HEK293T (cell line): ENCODE measurements around the gene FBRSL1.
"Not testable (repeated sequence)": the region's sequence is repeated elsewhere in the genome, so short reads cannot be mapped to it uniquely, and the experiment has no call there.

Source experiments
- CTCF ChIA-PET: fragments of 350-600 bp; formaldehyde crosslinking; extraction: SDS; loops from one replicate; lab custom pipeline; 2021; ENCODE audit warnings: antibody characterized with exemption, inconsistent platforms; lab: Yijun Ruan, JAX
- POLR2A ChIA-PET: fragments of 350-600 bp; formaldehyde crosslinking; extraction: SDS; loops from one replicate; lab custom pipeline; 2020; ENCODE audit warnings: antibody characterized with exemption, inconsistent platforms; lab: Yijun Ruan, JAX
- DNase-seq: peaks from one replicate; pipeline ENCODE4 v3.0.0; 2012; ENCODE audit warnings: mixed read lengths; ENCODE audit errors: extremely low spot score
- ARNT ChIP-seq: fragments of 450-650 bp; IDR thresholded peaks from 2 replicates; pipeline ENCODE4 v1.6.1; 2017; ENCODE audit warnings: mild to moderate bottlenecking
- BHLHE40 ChIP-seq: fragments of 450-650 bp; IDR thresholded peaks from 2 replicates; pipeline ENCODE4 v1.6.1; 2016; ENCODE audit warnings: mild to moderate bottlenecking, moderate library complexity, borderline replicate concordance
- CTBP1 ChIP-seq: fragments of 450-650 bp; IDR thresholded peaks from 2 replicates; pipeline ENCODE4 v1.6.1; 2016; ENCODE audit warnings: borderline replicate concordance
- ELF4 ChIP-seq: fragments of 450-650 bp; IDR thresholded peaks from 2 replicates; pipeline ENCODE4 v1.6.1; 2017; ENCODE audit warnings: antibody characterized with exemption
- FOXA1 ChIP-seq: fragments of 450-650 bp; IDR thresholded peaks from 2 replicates; pipeline ENCODE4 v1.6.1; 2016; ENCODE audit warnings: mild to moderate bottlenecking
- FOXK2 ChIP-seq: fragments of 450-650 bp; IDR thresholded peaks from 2 replicates; pipeline ENCODE4 v1.6.1; 2016; ENCODE audit warnings: mild to moderate bottlenecking
- FOXM1 ChIP-seq: fragments of 450-650 bp; IDR thresholded peaks from 2 replicates; pipeline ENCODE4 v1.6.1; 2017; ENCODE audit warnings: mild to moderate bottlenecking, borderline replicate concordance
- HDGF ChIP-seq: fragments of 450-650 bp; IDR thresholded peaks from 2 replicates; pipeline ENCODE4 v1.6.1; 2017; ENCODE audit warnings: antibody characterized with exemption, borderline replicate concordance
- L3MBTL2 ChIP-seq: fragments of 450-650 bp; conservative IDR thresholded peaks from 2 replicates; pipeline ENCODE4 v1.6.1; 2016; ENCODE audit warnings: mild to moderate bottlenecking
- LEF1 ChIP-seq: fragments of 450-650 bp; IDR thresholded peaks from 2 replicates; pipeline ENCODE4 v1.6.1; 2017; ENCODE audit warnings: mild to moderate bottlenecking, borderline replicate concordance
- NFRKB ChIP-seq: fragments of 450-650 bp; IDR thresholded peaks from 2 replicates; pipeline ENCODE4 v1.6.1; 2016; ENCODE audit warnings: mild to moderate bottlenecking, moderate library complexity
- PKNOX1 ChIP-seq: fragments of 450-650 bp; IDR thresholded peaks from 2 replicates; pipeline ENCODE4 v1.6.1; 2016
- SP1 ChIP-seq: fragments of 450-650 bp; IDR thresholded peaks from 2 replicates; pipeline ENCODE4 v1.6.1; 2017
- SUZ12 ChIP-seq: fragments of 450-650 bp; IDR thresholded peaks from 2 replicates; pipeline ENCODE4 v1.6.1; 2016; ENCODE audit warnings: mild to moderate bottlenecking
- TARDBP ChIP-seq: fragments of 450-650 bp; IDR thresholded peaks from 2 replicates; pipeline ENCODE4 v1.6.1; 2016
- ZNF384 ChIP-seq: fragments of 450-650 bp; IDR thresholded peaks from 2 replicates; pipeline ENCODE4 v1.6.1; 2016

Gene FBRSL1

GRCh38 chr12:132458846-132459641, 30.9 kb upstream of the FBRSL1 start:
- TF ChIP-seq TARDBP (no peak), ELF4 (no peak)
- POLR2A ChIA-PET, result no interaction called here
- no peak for DNase-seq
- CTCF ChIA-PET, result no interaction called here

- POLR2A ChIA-PET, result no interaction called here
- DNase-seq, result peak; percentile 35
- TF ChIP-seq PKNOX1 (no peak), LEF1 (no peak), SP1 (no peak), FOXA1 (no peak), FOXM1 (no peak), ARNT (no peak), SUZ12 (no peak)
These were observed 29.4 kb upstream of the FBRSL1 start for GRCh38 chr12:132460571-132460970.

GRCh38 chr12:132461526-132461925, 28.4 kb upstream of the FBRSL1 start:
- POLR2A ChIA-PET, result no interaction called here
- CTCF ChIA-PET, result no interaction called here
- no peak for DNase-seq
- no peak for TF ChIP-seq ZNF384
- no peak for TF ChIP-seq SP1
- TF ChIP-seq HDGF, result no peak

More at GRCh38 chr12:132460571-132460970, 29.4 kb upstream of the FBRSL1 start:
- CTCF ChIA-PET, result interaction anchor here (0.8 to 1.0 kb wide), 2 partner anchors 19 to 44 kb away, joined by 3 read pairs; no protein-coding TSS in a partner anchor

- no peak for DNase-seq
- ChIA-PET CTCF (no interaction called here), POLR2A (no interaction called here)
- TF ChIP-seq FOXM1 (no peak), SUZ12 (no peak)
These were observed 27.2 kb upstream of the FBRSL1 start for GRCh38 chr12:132462788-132463187.

GRCh38 chr12:132463284-132463924, 26.5 kb upstream of the FBRSL1 start:
- POLR2A ChIA-PET, DNase-seq, CTCF ChIA-PET: not testable (repeated sequence)

GRCh38 chr12:132464304-132464703, 25.6 kb upstream of the FBRSL1 start:
- DNase-seq, CTCF ChIA-PET, POLR2A ChIA-PET: not testable (repeated sequence)

- ChIA-PET CTCF (no interaction called here), POLR2A (no interaction called here)
- TF ChIP-seq NFRKB (no peak), LEF1 (no peak), ARNT (no peak), FOXA1 (no peak), L3MBTL2 (no peak), TARDBP (no peak), FOXM1 (no peak), ZNF384 (no peak), ELF4 (no peak), SUZ12 (no peak), SP1 (no peak), BHLHE40 (no peak), CTBP1 (no peak), PKNOX1 (no peak)
- no peak for DNase-seq
These were observed 25.1 kb upstream of the FBRSL1 start for GRCh38 chr12:132464820-132465219.

- TF ChIP-seq FOXM1 (no peak), L3MBTL2 (no peak), HDGF (no peak), FOXK2 (no peak), SUZ12 (no peak), SP1 (no peak), BHLHE40 (no peak), FOXA1 (no peak), NFRKB (no peak), PKNOX1 (no peak), ZNF384 (no peak), ELF4 (no peak), ARNT (no peak), CTBP1 (no peak), LEF1 (no peak), TARDBP (no peak)
- ChIA-PET POLR2A (no interaction called here), CTCF (no interaction called here)
- DNase-seq, result no peak
These were observed 24.4 kb upstream of the FBRSL1 start for GRCh38 chr12:132465269-132466190.
